ENCODE data around the gene TBCE.
A peak's percentile ranks its signal among the peaks of the same experiment; 100 is the strongest.

The TBCE gene

GRCh38 chr1:235411489-235412486, 44.6 kb downstream of the TBCE start:
- DNase-seq (ENCODE audit: low read depth): no peak

- DNase-seq (ENCODE audit: low read depth): peak; percentile 61
Measured at GRCh38 chr1:235415008-235415904, 48.0 kb downstream of the TBCE start.

- no peak for DNase-seq (ENCODE audit: low read depth)
Measured at GRCh38 chr1:235416662-235417049, 49.4 kb downstream of the TBCE start.

- peak; percentile 59 for DNase-seq (ENCODE audit: low read depth)
Measured at GRCh38 chr1:235417086-235417697, 50.0 kb downstream of the TBCE start.

GRCh38 chr1:235421751-235422150, 54.5 kb downstream of the TBCE start:
- no peak for DNase-seq (ENCODE audit: low read depth)

GRCh38 chr1:235423214-235423652, 56.0 kb downstream of the TBCE start:
- DNase-seq (ENCODE audit: low read depth): no peak

- no peak for DNase-seq (ENCODE audit: low read depth)
Measured at GRCh38 chr1:235424092-235424491, 56.9 kb downstream of the TBCE start.

- DNase-seq (ENCODE audit: low read depth): no peak
Measured at GRCh38 chr1:235425357-235425756, 58.1 kb downstream of the TBCE start.

GRCh38 chr1:235426143-235426542, 58.9 kb downstream of the TBCE start:
- no peak for DNase-seq (ENCODE audit: low read depth)

GRCh38 chr1:235426680-235427079, 59.5 kb downstream of the TBCE start:
- DNase-seq (ENCODE audit: low read depth): no peak

- DNase-seq (ENCODE audit: low read depth): no peak
Measured at GRCh38 chr1:235427447-235427846, 60.2 kb downstream of the TBCE start.

- no peak for DNase-seq (ENCODE audit: low read depth)
Measured at GRCh38 chr1:235429143-235429542, 61.9 kb downstream of the TBCE start.

- no peak for DNase-seq (ENCODE audit: low read depth)
Measured at GRCh38 chr1:235430991-235431390, 63.8 kb downstream of the TBCE start.

GRCh38 chr1:235434001-235434400, 66.8 kb downstream of the TBCE start:
- no peak for DNase-seq (ENCODE audit: low read depth)

GRCh38 chr1:235441159-235441685, 74.0 kb downstream of the TBCE start:
- no peak for DNase-seq (ENCODE audit: low read depth)

GRCh38 chr1:235442788-235443429, 75.7 kb downstream of the TBCE start:
- DNase-seq (ENCODE audit: low read depth): peak; percentile 61

GRCh38 chr1:235448616-235449015, 81.4 kb downstream of the TBCE start:
- DNase-seq (ENCODE audit: low read depth): no peak

GRCh38 chr1:235450433-235450832, 83.2 kb downstream of the TBCE start:
- no peak for DNase-seq (ENCODE audit: low read depth)

GRCh38 chr1:235450886-235451483, 83.8 kb downstream of the TBCE start:
- no peak for DNase-seq (ENCODE audit: low read depth)

GRCh38 chr1:235454021-235454420, 86.8 kb downstream of the TBCE start:
- DNase-seq (ENCODE audit: low read depth): no peak

- no peak for DNase-seq (ENCODE audit: low read depth)
Measured at GRCh38 chr1:235455097-235455496, 87.9 kb downstream of the TBCE start.
